ENCODE data around the gene POGK. TPM values are rescaled to one million over a fixed set of nuclear protein-coding genes. Genes with fewer than 3 reads are reported as not detected.

POGK gene, protein sequence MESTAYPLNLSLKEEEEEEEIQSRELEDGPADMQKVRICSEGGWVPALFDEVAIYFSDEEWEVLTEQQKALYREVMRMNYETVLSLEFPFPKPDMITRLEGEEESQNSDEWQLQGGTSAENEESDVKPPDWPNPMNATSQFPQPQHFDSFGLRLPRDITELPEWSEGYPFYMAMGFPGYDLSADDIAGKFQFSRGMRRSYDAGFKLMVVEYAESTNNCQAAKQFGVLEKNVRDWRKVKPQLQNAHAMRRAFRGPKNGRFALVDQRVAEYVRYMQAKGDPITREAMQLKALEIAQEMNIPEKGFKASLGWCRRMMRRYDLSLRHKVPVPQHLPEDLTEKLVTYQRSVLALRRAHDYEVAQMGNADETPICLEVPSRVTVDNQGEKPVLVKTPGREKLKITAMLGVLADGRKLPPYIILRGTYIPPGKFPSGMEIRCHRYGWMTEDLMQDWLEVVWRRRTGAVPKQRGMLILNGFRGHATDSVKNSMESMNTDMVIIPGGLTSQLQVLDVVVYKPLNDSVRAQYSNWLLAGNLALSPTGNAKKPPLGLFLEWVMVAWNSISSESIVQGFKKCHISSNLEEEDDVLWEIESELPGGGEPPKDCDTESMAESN
- 40.3 TPM for polyA plus RNA-seq (2013, experiment 1 of 4)
- 46.4 TPM for polyA plus RNA-seq (2013, experiment 2 of 4)
- polyA plus RNA-seq (2013, experiment 3 of 4): 38.8 TPM
- 41.8 TPM for polyA plus RNA-seq (2013, experiment 4 of 4)

- peaks cover 25% of the 10 kb centered on the region for H3K36me3 ChIP-seq (ENCODE audit: control insufficient read depth, insufficient read depth, low read length)
- WGBS, 2 experiments: 1% methylated on average over 63 of the region's 63 CpGs
These were observed at the start of gene POGK for GRCh38 chr1:166838766-166839599. Gene POGK, plus strand, starts transcription at chr1:166839475. Its CDS starts 1,482 bp downstream, at chr1:166840957.

DNA sequence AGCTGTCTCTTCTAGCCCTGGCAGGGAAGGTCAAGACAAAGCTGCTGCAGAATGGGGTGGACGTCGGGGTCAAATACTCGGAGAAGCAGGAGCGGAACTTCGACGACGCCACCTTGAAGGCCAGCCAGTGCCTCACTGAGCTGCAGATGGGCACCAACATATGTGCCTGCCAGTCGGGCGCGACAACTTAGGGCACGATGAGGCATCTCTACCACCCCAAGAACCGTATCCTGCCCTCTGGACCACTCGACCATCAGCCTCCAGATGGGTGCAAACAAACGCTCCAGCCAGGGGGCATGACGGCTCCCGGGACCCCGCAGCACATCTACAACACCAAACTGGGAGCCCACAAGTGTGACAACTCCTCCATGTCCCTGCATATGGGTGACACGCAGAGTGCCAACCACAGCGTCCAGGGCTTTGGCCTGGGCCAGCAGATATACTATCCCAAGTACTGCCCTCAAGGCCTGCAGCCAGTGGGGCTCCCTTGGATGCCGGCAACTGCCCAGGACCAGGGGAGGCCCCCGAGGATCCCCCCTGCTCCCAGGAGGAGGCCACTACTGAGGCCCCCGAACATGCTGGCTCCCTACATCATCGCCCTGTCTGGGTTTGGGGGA, 42.5 kb upstream of the POGK start:
- H3K4me3 ChIP-seq (ENCODE audit: insufficient read depth, low read depth, low read length): no peak overlapping the region
- 95 to 96% methylated on average over 23 of the region's 23 CpGs for WGBS, 2 experiments
- H3K36me3 ChIP-seq (ENCODE audit: control insufficient read depth, insufficient read depth, low read length): no peaks in the 10 kb centered on the region
- H3K9me3 ChIP-seq (ENCODE audit: control insufficient read depth, low read length): no peaks in the 10 kb centered on the region
- H3K4me1 ChIP-seq (ENCODE audit: control insufficient read depth, insufficient read depth, low read length): no peaks in the 10 kb centered on the region
- H3K27ac ChIP-seq (ENCODE audit: insufficient read depth, low read depth, low read length, poor library complexity, severe bottlenecking): no peak overlapping the region
- no peaks in the 10 kb centered on the region for H3K27me3 ChIP-seq (ENCODE audit: control insufficient read depth, insufficient read depth, low read length, poor library complexity, severe bottlenecking)

More at GRCh38 chr1:166838766-166839599, at the start of gene POGK:
- Histone ChIP-seq H3K27ac (ENCODE audit: insufficient read depth, low read depth, low read length, poor library complexity, severe bottlenecking) (peak within 1 kb of the TSS; percentile 74), H3K27me3 (ENCODE audit: control insufficient read depth, insufficient read depth, low read length, poor library complexity, severe bottlenecking) (no peaks in the 10 kb centered on the region), H3K9me3 (ENCODE audit: control insufficient read depth, low read length) (no peaks in the 10 kb centered on the region), H3K4me1 (ENCODE audit: control insufficient read depth, insufficient read depth, low read length) (peaks cover 11% of the 10 kb centered on the region), H3K4me3 (ENCODE audit: insufficient read depth, low read depth, low read length) (peak within 1 kb of the TSS; percentile 75)

DNA sequence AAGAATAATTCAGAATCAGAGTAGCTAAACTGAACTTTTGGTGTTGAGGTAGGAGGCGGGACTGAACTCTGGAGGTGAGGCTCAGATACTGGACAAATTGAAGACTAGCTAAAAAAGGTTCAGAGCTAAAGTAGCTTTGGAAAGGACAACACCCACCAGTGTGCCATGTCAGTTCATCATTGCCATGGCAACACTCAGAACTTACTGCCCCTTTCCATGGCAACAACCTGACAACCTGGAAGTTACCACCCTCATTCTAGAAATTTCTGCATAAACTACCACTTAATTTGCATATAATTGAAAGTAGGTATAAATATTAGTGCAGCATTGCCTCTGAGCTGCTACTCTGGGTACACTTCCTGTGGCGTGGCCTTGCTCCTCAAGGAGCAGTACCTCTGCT, 30.3 kb upstream of the POGK start:
- H3K36me3 ChIP-seq (ENCODE audit: control insufficient read depth, insufficient read depth, low read length): no peaks in the 10 kb centered on the region
- no peak overlapping the region for H3K27ac ChIP-seq (ENCODE audit: insufficient read depth, low read depth, low read length, poor library complexity, severe bottlenecking)
- no peaks in the 10 kb centered on the region for H3K27me3 ChIP-seq (ENCODE audit: control insufficient read depth, insufficient read depth, low read length, poor library complexity, severe bottlenecking)
- H3K9me3 ChIP-seq (ENCODE audit: control insufficient read depth, low read length): no peaks in the 10 kb centered on the region
- WGBS, 2 experiments: 92 to 95% methylated on average over 2 of the region's 2 CpGs
- no peak overlapping the region for H3K4me3 ChIP-seq (ENCODE audit: insufficient read depth, low read depth, low read length)
- H3K4me1 ChIP-seq (ENCODE audit: control insufficient read depth, insufficient read depth, low read length): no peaks in the 10 kb centered on the region

DNA sequence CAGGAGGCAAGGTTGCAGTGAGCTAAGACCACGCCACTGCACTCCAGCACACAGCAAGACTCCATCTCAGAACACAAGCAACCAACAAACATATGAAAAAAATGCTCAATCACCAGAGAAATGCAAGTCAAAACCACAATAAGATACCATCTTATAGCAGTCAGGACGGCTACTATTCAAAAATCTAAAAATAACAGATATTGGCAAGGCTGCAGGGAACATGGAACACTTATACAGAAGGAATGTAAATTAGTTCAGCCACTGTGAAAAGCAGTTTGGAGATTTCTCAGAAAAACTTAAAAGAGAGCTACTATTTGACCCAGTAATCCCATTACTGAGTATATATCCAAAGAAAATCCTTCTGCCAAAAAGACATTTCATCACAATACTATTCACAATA, 27.6 kb upstream of the POGK start:
- Histone ChIP-seq H3K27ac (ENCODE audit: insufficient read depth, low read depth, low read length, poor library complexity, severe bottlenecking) (no peak overlapping the region), H3K4me3 (ENCODE audit: insufficient read depth, low read depth, low read length) (no peak overlapping the region), H3K27me3 (ENCODE audit: control insufficient read depth, insufficient read depth, low read length, poor library complexity, severe bottlenecking) (no peaks in the 10 kb centered on the region), H3K36me3 (ENCODE audit: control insufficient read depth, insufficient read depth, low read length) (no peaks in the 10 kb centered on the region), H3K9me3 (ENCODE audit: control insufficient read depth, low read length) (no peaks in the 10 kb centered on the region), H3K4me1 (ENCODE audit: control insufficient read depth, insufficient read depth, low read length) (no peaks in the 10 kb centered on the region)
- 83 to 87% methylated on average over 2 of the region's 2 CpGs for WGBS, 2 experiments

- H3K9me3 ChIP-seq (ENCODE audit: control insufficient read depth, low read length): no peaks in the 10 kb centered on the region
- WGBS, 2 experiments: 81 to 93% methylated on average over 1 to 2 of the region's 2 CpGs
- H3K27me3 ChIP-seq (ENCODE audit: control insufficient read depth, insufficient read depth, low read length, poor library complexity, severe bottlenecking): no peaks in the 10 kb centered on the region
- no peaks in the 10 kb centered on the region for H3K36me3 ChIP-seq (ENCODE audit: control insufficient read depth, insufficient read depth, low read length)
- H3K4me1 ChIP-seq (ENCODE audit: control insufficient read depth, insufficient read depth, low read length): no peaks in the 10 kb centered on the region
- no peak overlapping the region for H3K27ac ChIP-seq (ENCODE audit: insufficient read depth, low read depth, low read length, poor library complexity, severe bottlenecking)
- H3K4me3 ChIP-seq (ENCODE audit: insufficient read depth, low read depth, low read length): no peak overlapping the region
These were observed 25.6 kb upstream of the POGK start for GRCh38 chr1:166813508-166814223.

- Histone ChIP-seq H3K9me3 (ENCODE audit: control insufficient read depth, low read length) (no peaks in the 10 kb centered on the region), H3K4me1 (ENCODE audit: control insufficient read depth, insufficient read depth, low read length) (no peaks in the 10 kb centered on the region), H3K27ac (ENCODE audit: insufficient read depth, low read depth, low read length, poor library complexity, severe bottlenecking) (no peak overlapping the region), H3K27me3 (ENCODE audit: control insufficient read depth, insufficient read depth, low read length, poor library complexity, severe bottlenecking) (no peaks in the 10 kb centered on the region), H3K36me3 (ENCODE audit: control insufficient read depth, insufficient read depth, low read length) (no peaks in the 10 kb centered on the region), H3K4me3 (ENCODE audit: insufficient read depth, low read depth, low read length) (no peak overlapping the region)
- 91 to 92% methylated on average over 2 of the region's 2 CpGs for WGBS, 2 experiments
These were observed 24.7 kb upstream of the POGK start for GRCh38 chr1:166814611-166815010.

GRCh38 chr1:166819974-166820373, 19.3 kb upstream of the POGK start:
- Histone ChIP-seq H3K27me3 (ENCODE audit: control insufficient read depth, insufficient read depth, low read length, poor library complexity, severe bottlenecking) (no peaks in the 10 kb centered on the region), H3K36me3 (ENCODE audit: control insufficient read depth, insufficient read depth, low read length) (no peaks in the 10 kb centered on the region), H3K4me3 (ENCODE audit: insufficient read depth, low read depth, low read length) (no peak overlapping the region), H3K27ac (ENCODE audit: insufficient read depth, low read depth, low read length, poor library complexity, severe bottlenecking) (no peak overlapping the region), H3K9me3 (ENCODE audit: control insufficient read depth, low read length) (no peaks in the 10 kb centered on the region), H3K4me1 (ENCODE audit: control insufficient read depth, insufficient read depth, low read length) (no peaks in the 10 kb centered on the region)
- WGBS, 2 experiments: 82 to 87% methylated on average over 2 of the region's 2 CpGs

GRCh38 chr1:166822385-166822784, 16.9 kb upstream of the POGK start:
- H3K4me1 ChIP-seq (ENCODE audit: control insufficient read depth, insufficient read depth, low read length): no peaks in the 10 kb centered on the region
- no peaks in the 10 kb centered on the region for H3K27me3 ChIP-seq (ENCODE audit: control insufficient read depth, insufficient read depth, low read length, poor library complexity, severe bottlenecking)

DNA sequence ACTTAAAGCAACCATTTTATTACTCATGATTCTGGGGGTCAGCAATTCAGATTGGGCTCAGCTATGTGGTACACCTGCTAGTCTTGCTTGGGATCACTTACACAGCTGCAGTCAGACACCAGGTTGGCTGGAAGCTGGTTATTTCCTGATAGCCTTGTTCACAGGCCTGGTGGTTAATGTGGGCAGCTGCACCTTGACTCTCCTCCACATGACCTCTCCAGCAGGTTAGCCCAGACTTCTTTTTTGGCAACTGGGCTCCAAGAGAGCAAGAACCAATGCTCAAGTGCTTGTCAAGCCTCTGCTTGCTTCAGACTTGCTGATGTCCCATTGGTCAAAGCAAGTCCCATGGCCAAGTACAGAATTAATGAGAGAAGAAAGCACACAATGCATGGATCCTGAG, 11.8 kb upstream of the POGK start:
- Histone ChIP-seq H3K9me3 (ENCODE audit: control insufficient read depth, low read length) (peaks cover 5% of the 10 kb centered on the region), H3K27ac (ENCODE audit: insufficient read depth, low read depth, low read length, poor library complexity, severe bottlenecking) (no peak overlapping the region), H3K27me3 (ENCODE audit: control insufficient read depth, insufficient read depth, low read length, poor library complexity, severe bottlenecking) (no peaks in the 10 kb centered on the region), H3K36me3 (ENCODE audit: control insufficient read depth, insufficient read depth, low read length) (no peaks in the 10 kb centered on the region), H3K4me3 (ENCODE audit: insufficient read depth, low read depth, low read length) (no peak overlapping the region), H3K4me1 (ENCODE audit: control insufficient read depth, insufficient read depth, low read length) (no peaks in the 10 kb centered on the region)

More at GRCh38 chr1:166822385-166822784, 16.9 kb upstream of the POGK start:
- no peaks in the 10 kb centered on the region for H3K9me3 ChIP-seq (ENCODE audit: control insufficient read depth, low read length)
- H3K4me3 ChIP-seq (ENCODE audit: insufficient read depth, low read depth, low read length): no peak overlapping the region
- H3K36me3 ChIP-seq (ENCODE audit: control insufficient read depth, insufficient read depth, low read length): no peaks in the 10 kb centered on the region
- no peak overlapping the region for H3K27ac ChIP-seq (ENCODE audit: insufficient read depth, low read depth, low read length, poor library complexity, severe bottlenecking)
- WGBS, 2 experiments: 63 to 71% methylated on average over 7 of the region's 7 CpGs
